Measurements from ENCODE around the gene EXOC8.
A peak's percentile ranks its signal among the peaks of the same experiment; 100 is the strongest.

Gene EXOC8

GRCh38 chr1:231337472-231338269, at the start of gene EXOC8:
TSS of gene EXOC8 (minus strand) at chr1:231337852. CDS start at chr1:231337745, 107 bp downstream.
- DNase-seq (ENCODE audit: low read depth): peak; percentile 95

- DNase-seq (ENCODE audit: low read depth): no peak
These were observed 48.8 kb upstream of the EXOC8 start for GRCh38 chr1:231386466-231386865.

GRCh38 chr1:231385416-231385748, 47.7 kb upstream of the EXOC8 start:
- no peak for DNase-seq (ENCODE audit: low read depth)

- no peak for DNase-seq (ENCODE audit: low read depth)
These were observed 47.2 kb upstream of the EXOC8 start for GRCh38 chr1:231384696-231385415.

- DNase-seq (ENCODE audit: low read depth): no peak
These were observed 45.7 kb upstream of the EXOC8 start for GRCh38 chr1:231383159-231383860.

- DNase-seq (ENCODE audit: low read depth): no peak
These were observed 44.8 kb upstream of the EXOC8 start for GRCh38 chr1:231382426-231382825.

GRCh38 chr1:231381729-231382128, 44.1 kb upstream of the EXOC8 start:
- no peak for DNase-seq (ENCODE audit: low read depth)

GRCh38 chr1:231376875-231377549, 39.4 kb upstream of the EXOC8 start:
- no peak for DNase-seq (ENCODE audit: low read depth)

GRCh38 chr1:231376101-231376500, 38.4 kb upstream of the EXOC8 start:
- DNase-seq (ENCODE audit: low read depth): no peak

GRCh38 chr1:231374394-231374793, 36.7 kb upstream of the EXOC8 start:
- no peak for DNase-seq (ENCODE audit: low read depth)

GRCh38 chr1:231372501-231372900, 34.8 kb upstream of the EXOC8 start:
- DNase-seq (ENCODE audit: low read depth): no peak

- DNase-seq (ENCODE audit: low read depth): no peak
These were observed 31.6 kb upstream of the EXOC8 start for GRCh38 chr1:231369282-231369681.

GRCh38 chr1:231364192-231364591, 26.5 kb upstream of the EXOC8 start:
- DNase-seq (ENCODE audit: low read depth): no peak

- DNase-seq (ENCODE audit: low read depth): no peak
These were observed 26.0 kb upstream of the EXOC8 start for GRCh38 chr1:231363624-231364023.

GRCh38 chr1:231362325-231362724, 24.7 kb upstream of the EXOC8 start:
- no peak for DNase-seq (ENCODE audit: low read depth)

- no peak for DNase-seq (ENCODE audit: low read depth)
These were observed 21.5 kb upstream of the EXOC8 start for GRCh38 chr1:231359113-231359512.

- no peak for DNase-seq (ENCODE audit: low read depth)
These were observed 20.2 kb upstream of the EXOC8 start for GRCh38 chr1:231357831-231358354.

- DNase-seq (ENCODE audit: low read depth): no peak
These were observed 19.6 kb upstream of the EXOC8 start for GRCh38 chr1:231357187-231357772.

GRCh38 chr1:231355171-231355570, 17.5 kb upstream of the EXOC8 start:
- no peak for DNase-seq (ENCODE audit: low read depth)

- DNase-seq (ENCODE audit: low read depth): no peak
These were observed 16.8 kb upstream of the EXOC8 start for GRCh38 chr1:231354330-231355020.

- DNase-seq (ENCODE audit: low read depth): no peak
These were observed 15.4 kb upstream of the EXOC8 start for GRCh38 chr1:231353086-231353485.

Measured in stimulated activated CD8-positive, alpha-beta memory T cell treated with anti-CD3 and anti-CD28 coated beads, Interleukin-4, amount 100 ng/mL, for 24 hours (primary cell).